Measurements from ENCODE around the gene HIGD2B.
"Not testable (repeated sequence)": the region's sequence is repeated elsewhere in the genome, so short reads cannot be mapped to it uniquely, and the experiment has no call there.

Gene HIGD2B

DNA sequence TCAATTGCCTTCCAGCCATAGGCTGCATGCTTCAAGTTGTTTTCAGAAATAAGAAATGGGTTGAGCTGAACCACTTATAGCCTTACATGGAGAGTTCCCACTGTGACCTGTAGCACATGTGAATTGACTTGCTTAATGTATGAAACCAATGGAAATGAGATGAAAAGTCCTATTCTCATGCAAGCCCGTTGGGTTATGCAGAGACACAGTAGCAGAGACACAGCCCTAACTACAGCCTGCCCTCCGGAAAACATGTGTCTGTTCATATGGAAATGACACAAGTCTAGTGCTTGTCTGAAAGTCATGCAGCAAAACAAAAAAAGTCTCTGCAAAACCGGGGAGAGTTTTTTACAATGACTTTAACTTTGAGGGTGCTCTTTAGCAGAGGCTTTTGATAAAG lies 14.5 kb downstream of the HIGD2B start:
- no peak for DNase-seq

DNA sequence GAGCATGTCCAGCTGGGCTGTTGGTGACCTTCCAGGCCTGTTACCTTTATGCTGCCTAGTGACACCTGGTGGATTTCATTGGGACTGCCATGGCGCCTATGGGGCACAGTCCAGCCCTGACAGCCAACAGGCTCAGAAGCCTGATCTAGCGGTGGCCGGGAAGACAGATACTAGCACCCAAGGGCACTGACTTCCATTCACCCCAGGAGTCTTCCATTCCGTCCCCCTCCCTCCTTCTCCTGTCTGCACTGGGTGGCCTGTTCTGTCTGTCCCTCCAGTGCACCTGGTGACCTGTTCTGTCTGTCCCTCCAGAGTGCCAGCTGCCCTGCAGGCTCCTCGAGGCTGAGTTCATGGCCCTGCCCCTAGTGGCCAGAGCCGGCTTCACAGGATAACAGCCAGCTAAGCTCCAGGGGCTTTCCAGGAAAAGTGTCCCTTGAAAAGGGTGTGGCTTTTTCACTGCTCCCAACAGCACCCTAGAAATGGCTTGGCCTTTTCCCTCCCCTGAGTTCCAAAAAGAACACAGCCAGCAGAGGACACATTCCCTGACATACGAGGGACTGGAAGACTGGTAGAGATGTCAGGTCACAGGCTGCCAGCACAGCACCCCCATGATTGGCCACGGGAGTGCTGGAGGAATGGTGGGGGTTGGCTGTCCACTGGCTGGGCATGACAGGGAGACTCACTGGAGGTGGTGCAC lies 15.2 kb downstream of the HIGD2B start:
- DNase-seq = peak; percentile 91

DNA sequence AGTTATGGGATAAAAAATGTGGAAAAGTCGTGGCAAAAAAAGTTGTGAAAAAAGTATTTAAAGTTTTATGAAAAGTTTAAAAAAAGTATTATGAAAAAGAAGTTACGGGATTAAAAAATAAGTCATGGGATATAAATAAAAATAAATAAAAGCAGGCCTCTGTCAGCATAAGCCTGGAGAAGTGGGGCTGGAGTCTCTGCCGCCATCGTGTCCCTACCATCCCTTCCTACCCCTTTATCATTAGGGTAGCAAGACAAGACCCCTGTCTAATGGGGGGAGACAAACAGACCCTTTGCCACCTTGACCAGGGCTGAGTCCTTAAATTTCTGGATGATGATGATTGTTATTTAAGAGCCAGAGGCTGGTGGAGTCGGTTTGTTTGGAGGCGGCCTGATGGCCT lies 16.2 kb downstream of the HIGD2B start:
- DNase-seq = not testable (repeated sequence)

DNA sequence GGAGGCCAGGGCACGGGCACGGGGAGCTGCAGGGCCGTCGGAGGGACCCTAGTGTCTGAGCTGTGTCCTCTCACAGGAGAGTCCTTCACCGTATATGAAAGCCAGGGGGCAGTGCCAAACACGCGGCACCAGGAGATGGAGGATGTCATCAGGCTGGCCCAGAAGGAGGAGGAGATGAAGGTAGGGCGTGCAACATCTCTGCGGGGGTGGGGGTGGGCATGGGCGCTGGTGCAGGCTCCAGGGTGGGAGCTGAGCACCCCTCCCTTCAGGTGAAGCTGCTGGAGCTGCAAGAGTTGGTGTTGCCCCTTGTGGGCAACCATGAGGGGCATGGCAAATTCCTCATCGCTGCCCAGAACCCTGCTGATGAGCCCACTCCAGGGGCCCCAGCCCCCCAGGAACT lies 20.3 kb downstream of the HIGD2B start:
- not testable (repeated sequence) for DNase-seq

DNA sequence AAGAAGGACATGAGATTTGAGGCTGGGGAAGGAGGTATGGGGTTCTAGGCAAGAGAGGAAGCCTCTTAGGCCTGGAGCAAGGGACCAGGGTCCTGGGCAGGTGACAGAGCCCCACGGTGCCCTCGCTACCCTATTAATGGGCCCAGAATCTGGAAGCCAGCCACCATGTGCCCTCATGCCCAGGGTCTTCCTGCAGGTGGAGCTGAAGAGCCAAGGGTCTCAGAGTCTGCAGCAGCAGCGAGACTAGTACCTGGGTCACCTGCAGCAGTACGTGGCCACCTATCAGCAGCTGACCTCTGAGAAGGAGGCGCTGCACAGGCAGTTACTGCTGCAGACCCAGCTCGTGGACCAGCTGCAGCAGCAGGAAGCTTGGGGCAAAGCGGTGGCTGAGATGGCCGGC lies 22.1 kb downstream of the HIGD2B start:
- not testable (repeated sequence) for DNase-seq

DNA sequence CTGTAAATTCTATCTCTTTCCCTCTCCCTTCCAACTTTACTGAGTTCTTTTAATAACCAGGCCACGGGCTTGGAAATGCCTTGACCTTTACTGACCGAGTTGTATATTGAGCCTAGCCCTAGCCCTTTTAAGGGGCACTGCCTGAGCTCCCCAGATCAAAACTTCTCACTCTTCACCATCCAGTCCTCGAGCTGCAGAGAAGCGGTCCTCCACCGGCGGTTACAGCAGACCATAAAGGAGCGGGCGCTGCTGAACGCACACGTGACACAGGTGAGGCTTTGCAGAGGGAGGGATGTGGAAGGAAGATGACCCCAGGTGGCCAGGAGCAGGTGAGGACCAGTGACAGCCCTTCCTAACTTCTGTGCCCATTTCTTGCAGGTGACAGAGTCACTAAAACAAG lies 24.9 kb downstream of the HIGD2B start:
- DNase-seq = not testable (repeated sequence)

DNA sequence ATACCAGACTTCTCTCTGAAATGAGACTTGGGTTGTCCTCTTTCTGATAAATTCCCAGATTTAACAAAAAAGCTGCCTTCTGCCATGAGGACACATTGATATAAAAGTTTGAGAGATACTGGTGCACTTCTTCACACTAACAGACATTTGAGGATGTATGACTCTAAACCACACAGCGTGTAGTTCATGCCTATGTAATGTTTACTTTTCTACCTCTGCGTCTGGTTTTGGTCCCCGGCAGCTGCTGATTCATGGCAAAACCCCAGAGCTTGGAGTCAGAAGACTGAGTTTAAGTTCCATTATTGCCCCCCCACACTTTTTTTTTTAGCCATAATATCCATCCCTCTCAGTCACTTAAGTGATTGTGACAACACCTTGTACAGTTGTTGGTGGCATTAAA lies 30.0 kb downstream of the HIGD2B start:
- DNase-seq = not testable (repeated sequence)

DNA sequence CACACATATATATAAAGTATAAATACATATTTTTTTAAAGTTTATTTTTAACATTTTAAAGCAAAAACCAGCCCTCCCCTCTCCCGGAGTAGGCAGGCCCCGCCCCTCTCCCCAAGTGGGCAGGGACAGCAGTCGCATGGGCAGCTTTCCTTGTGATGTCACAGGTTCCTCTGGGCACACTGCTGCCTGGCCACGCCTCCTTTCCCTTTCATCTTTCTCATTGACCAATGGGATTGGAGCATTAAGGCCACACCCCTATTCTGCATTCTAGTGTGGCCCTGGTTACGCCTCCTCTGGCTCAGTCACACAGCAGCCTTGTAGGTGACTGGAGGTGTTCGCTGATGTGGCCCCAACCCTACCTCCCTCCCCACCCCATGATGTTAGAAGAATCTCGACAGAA lies 31.6 kb downstream of the HIGD2B start, which contains the start of gene GOLGA6B:
Gene GOLGA6B (plus strand): TSS at position 301 of the 400 bp plus-strand sequence. CDS start 41 bp downstream, at position 342.
- DNase-seq = not testable (repeated sequence)

DNA sequence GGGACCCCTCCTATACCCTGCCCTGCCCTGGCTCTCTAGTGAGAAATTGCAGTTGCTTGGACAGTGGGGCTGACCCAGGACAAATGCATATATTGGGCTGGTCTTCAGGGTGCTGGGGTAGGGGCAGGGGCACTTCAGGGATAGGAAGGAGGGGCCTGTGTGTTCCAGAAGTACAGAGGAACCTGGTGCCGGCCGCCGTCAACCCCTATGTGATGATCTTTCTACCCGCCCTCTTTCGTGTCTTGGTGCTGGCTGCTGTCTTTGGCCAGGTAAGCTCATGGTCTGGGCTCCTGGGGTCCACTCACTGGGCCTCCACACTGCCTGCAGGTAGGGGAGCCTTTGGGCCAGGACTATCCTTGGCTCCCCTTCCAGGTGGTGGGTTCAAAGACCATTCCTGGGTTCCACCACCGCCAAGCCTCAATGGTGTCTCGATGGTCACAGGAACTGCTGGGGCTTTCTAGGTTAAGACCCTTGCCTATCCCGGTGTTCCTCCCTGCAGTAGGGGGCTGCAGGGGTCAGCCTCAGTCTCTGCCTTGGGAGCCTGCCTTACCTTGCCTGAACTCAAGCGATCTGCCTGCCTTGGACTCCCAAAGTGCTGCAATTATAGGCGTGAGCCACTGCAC lies 37.2 kb downstream of the HIGD2B start:
- DNase-seq = not testable (repeated sequence)

DNA sequence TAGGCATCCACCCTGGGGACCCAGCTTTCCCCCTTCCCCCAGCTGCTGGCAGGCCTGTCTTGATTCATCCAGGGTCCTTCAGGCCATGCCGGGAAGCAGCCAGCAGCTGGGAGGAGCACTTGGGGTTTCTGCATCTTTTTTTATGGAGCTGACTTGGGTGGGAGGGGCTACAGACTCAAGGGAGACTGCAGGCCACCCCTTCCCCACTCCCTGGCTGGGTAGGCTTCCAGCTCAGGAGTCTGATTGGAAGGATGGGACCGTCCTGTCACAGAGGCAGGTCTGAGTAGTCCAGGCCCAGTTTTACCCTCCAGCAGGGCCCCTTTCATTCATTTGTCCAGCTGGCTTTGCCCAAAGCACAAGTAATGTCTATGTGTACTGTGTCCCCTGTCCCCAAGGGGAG lies 43.7 kb downstream of the HIGD2B start:
- DNase-seq = not testable (repeated sequence)

DNA sequence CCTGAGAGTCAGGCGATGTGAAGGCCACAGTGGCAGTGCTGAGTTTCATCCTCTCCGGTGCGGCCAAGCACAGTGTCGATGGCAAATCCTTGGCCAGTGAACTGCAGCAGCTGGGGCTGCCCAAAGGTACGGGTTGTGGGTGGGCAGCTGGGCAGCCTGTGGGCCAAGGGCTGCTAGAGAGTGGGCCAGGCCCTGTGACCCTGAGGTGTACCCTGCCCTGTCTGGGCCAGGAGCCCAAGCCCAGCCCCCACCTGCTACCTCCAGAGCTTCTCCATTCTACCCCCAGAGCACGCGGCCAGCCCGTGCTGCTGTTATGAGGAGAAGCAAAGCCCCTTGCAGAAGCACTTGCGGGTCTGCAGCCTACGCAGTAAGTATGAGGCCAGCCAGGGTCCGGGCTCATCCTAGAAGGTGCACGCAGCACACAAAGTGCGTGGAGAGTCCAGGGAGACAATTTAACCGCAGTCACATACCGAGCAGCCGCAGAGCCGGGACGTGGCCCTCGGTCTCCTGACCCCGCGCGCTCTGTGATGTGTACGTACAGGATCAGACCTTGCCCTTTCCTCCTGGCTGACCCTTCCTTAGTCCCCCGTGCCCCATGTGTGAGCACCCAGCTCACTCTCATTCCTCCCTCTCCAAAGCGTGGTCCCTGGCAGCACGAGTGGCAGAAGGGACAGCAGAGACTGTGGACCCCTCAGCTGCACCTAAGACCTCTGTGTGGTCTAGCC lies 46.1 kb downstream of the HIGD2B start:
- DNase-seq = not testable (repeated sequence)

DNA sequence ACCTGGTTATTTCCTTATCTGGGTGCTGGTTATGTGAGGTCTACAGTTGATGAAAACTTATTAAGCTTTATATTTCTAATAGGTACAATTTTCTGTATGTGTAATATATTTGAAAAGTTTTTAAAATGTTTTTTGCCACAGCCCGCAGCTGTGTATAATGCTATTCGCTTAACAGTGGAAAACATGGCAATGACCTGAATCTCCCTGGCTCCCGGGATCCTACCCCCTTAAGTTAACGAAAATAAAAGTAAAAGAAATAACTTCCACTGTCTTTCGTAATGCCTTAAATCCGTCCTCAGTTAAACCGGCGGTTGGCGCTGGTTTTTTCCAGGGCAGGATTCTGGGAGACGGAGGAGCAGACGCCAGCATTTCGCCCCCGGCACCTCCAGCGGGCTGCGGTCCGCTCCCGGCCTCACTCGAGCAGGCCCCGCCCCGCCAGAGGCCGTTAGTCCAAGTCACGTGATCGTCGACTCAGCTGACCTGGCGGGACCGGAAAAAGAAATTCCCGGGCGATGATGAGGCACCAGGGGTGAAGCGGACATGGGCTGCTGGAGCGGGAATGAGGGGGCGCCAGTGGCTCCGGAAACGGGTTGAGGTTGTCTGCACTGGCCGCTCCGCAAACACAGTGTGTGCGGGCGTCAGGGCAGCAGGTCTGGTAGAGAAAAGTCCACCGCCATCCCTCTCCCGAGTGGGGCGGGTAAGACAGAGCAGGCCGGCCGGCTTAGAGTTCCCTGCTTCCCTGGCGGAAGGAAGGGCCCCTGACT lies 49.3 kb downstream of the HIGD2B start:
- DNase-seq = peak; percentile 76

DNA sequence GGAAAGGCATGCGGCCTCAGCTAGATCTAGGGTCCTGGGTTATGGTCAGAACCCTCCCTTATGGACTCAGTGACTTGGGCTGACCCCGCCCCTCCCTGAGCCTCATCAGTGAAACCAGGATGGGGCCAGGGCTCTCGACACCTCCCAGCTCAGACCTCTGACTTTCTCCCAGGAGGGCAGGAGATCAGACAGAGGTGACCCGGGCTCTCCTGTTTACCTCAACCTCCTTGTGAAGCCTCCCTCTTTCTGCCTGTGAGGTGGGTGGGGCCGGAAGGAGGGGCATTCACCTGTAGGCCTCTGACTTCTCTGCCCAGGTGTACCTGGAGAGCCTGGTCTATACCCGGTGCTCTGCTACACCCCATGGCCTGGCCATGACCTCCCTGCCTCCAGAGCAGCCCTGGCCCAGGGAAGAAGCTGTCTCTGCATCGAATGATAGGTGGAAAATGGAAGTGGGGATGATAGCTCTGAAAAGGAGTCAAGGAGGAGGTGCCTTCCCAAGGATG lies 56.9 kb downstream of the HIGD2B start:
- not testable (repeated sequence) for DNase-seq

DNA sequence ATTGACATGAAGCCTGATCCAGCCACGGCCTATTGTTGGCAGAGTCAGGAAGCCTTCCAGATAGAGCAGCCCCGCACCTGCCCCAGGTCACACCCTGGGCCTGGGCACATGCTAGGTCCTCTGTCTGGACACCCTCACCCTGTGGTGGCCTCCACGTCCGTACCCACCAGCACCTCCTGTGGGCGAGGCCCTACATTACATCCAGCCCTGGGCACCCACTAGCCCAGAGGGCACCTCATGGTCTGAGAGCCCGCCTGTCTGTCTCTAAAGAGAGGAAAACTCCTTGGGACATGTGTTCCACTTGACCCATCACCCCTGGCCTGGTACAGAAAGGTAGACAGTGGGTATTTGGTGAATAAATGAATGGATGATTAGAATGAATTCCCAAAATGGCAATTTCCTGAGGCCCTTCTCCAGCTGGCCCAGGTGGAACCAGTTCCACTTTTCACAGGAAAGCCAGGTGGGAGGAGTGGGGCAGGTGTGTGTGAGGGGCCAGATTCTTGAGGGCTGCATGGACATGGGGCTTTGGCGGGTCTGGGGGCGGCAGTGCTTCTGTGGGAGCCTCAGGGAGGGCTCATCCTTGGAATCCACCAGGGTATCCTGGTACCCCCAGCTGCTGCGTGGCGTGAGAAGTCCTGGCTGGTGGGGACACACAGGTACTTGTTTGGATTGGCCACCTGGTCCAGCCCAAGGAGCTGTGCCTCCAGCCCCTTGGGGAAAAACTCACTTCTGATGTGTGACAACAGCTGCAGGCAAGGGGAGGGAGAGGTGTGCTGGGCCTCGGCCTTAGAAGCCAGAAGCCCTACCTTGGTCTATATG lies 57.5 kb downstream of the HIGD2B start:
- not testable (repeated sequence) for DNase-seq

DNA sequence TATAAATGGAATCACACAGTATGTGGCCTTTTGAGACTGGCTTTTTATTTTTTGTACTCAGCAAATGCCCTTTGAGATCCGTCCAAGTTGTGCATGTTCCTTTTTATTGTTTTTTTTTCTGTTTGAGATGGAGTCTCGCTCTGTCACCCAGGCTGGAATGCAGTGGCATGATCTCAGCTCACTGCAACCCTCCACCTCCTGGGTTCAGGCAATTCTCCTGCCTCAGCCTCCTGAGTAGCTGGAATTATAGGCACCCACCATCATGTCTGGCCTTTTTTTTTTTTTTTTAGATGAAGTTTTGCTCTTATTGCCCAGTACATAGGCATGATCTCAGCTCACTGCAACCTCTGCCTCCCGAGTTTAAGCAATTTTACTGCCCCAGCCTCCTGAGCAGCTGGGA lies 59.8 kb downstream of the HIGD2B start:
- DNase-seq = not testable (repeated sequence)

Data from retina (tissue), 1 donor.